Astrocyte of the hippocampus (primary cell): ENCODE results near the gene SCFD2.
"Not testable (repeated sequence)": the region's sequence is repeated elsewhere in the genome, so short reads cannot be mapped to it uniquely, and the experiment has no call there.

Experiments
- DNase-seq: peaks from one replicate; pipeline ENCODE4 v3.0.0; 2011; ENCODE audit warnings: low read depth, low spot score

Gene SCFD2

GRCh38 chr4:53050361-53050774 lies 315.5 kb downstream of the SCFD2 start:
- DNase-seq = no peak

GRCh38 chr4:53049528-53049927 lies 316.3 kb downstream of the SCFD2 start:
- DNase-seq = no peak

DNA sequence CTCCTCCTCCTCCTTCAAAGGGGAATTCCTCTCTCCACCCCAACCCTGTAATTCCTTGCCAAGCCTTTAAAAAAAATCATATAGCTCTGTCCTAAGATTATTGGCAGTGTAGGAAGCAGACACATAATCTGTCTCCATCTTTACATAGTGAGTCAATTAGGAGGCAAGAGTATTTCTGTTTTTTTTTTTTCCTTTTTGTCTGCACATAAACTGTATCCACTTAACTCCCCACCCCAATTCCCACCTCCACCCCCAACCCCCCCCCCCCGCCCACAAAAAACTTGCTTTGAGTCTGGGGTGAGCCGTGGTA lies 321.3 kb downstream of the SCFD2 start:
- no peak for DNase-seq

DNA sequence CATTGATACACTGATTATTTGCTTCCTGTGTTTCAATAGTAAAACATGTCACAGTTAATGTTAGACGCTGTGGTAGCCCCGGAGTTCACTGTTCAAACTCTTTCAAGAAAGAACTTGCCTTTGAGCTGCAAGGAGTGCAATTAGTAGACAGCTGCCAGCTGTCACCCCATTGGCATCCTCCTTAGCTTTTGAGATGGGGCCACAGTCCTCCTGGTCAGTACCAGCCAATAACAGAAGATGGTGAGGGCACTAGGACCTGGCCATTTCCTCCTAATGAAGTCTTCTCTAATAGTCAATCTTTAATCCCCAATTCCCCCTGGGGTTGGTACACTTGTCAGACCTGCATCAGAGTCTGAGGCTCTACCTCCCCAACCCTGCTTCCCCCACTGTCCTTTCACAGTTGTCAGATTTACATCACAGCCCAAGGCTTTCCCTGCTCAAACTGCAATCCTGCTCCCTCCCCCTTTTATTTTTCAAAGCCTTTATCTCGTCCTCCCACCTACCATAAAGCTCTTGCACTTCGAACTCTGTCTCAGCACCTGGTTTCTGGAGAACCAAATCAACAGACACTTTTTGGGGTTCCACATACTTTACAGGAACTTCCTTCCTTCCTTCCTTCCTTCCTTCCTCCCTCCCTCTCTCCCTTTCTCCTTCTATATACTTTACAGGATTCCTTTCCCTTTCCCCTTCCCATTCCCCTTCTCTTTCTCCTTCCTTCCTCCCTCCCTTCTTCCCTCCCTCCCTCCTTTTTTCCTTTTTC lies 321.8 kb downstream of the SCFD2 start:
- DNase-seq = no peak

- no peak for DNase-seq
Measured at GRCh38 chr4:53043055-53043454, 322.8 kb downstream of the SCFD2 start.

GRCh38 chr4:53040851-53041250 lies 325.0 kb downstream of the SCFD2 start:
- no peak for DNase-seq

GRCh38 chr4:53040459-53040815 lies 325.4 kb downstream of the SCFD2 start:
- DNase-seq = no peak

DNA sequence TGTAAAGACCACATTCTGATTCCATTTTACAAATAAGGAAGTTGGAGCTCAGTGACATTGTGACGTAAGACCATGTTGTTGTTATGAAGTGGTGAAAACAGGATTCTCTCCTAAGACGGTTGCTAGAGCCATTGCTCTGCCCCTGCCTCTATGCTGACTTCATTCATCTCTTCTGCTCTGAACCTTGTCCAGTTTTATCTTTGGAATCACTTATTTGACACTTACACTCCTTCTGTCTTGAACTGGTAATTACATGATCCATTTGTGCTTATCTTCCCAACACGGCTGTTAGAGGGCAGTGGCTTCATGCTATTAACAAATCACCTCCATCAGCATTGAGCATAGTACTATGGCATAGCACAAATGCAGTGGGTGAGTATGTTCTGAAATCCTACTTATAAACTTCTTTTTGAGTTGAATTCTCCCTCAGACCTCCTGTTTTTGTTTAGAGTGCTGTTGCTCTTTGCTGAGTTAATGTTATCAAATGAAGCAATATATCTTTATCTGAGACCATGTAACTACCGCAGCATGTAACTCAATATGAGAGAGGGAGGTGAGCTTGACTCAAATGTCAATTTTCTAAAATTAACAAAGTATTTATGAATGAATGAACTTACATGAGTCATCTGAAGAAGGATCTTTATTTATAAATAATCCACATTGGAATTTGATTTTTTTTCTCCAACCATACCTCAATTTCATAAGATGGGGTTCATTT lies 326.0 kb downstream of the SCFD2 start:
- DNase-seq = no peak

DNA sequence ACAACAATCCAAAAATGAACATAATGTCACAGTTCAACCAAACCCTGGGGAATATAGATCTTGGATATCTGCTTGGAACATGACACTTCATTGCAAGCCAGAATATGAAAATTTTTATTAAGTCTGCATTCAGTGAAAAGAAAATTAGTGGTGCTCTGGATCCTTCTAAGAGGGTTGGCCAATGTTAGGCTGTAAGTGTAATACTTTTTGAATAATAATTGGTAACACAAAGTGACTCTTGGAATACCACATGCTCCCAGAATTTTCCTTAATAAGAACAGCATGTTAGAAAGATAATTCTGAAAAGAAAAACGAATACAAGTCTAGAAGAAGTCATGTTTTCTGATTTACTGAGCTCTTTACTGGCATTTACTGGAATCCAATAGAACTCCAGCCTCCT lies 328.0 kb downstream of the SCFD2 start:
- no peak for DNase-seq

DNA sequence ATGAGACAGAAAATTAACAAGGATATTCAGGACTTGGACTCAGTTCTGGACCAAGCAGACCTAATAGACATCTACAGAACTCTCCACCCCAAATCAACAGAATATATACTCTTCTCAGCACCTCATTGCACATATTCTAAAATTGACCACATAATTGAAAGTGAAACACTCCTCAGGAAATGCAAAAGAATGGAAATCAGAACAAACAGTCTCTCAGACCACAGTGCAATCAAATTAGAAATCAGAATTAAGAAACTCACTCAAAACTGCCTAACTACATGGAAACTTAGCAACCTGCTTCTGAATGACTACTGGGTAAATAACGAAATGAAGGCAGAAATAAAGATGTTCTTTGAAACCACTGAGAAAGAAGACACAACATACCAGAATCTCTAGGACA lies 333.0 kb downstream of the SCFD2 start:
- not testable (repeated sequence) for DNase-seq

DNA sequence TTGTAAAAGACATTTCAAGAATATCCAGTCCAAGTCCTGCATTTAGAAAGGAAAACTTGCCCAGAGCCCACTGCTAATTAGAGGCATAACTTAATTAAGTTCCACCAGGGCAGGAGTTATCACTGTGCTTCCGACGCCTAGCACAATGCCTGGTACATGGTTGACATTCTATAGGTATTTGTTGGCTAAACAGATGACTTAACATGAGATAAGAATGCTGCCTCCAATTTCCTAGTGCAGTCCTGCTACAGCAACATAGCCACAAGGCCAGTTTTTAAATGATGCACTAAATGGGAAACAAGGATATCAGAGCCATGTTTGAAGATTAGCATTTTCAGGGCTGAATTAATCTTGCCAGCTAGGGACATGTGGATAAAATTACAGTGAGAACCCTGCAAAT lies 339.6 kb downstream of the SCFD2 start:
- DNase-seq = no peak

- DNase-seq = no peak
Measured at GRCh38 chr4:53023677-53024299, 342.1 kb downstream of the SCFD2 start.

GRCh38 chr4:53022513-53023100 lies 343.3 kb downstream of the SCFD2 start:
- DNase-seq = peak; percentile 18

DNA sequence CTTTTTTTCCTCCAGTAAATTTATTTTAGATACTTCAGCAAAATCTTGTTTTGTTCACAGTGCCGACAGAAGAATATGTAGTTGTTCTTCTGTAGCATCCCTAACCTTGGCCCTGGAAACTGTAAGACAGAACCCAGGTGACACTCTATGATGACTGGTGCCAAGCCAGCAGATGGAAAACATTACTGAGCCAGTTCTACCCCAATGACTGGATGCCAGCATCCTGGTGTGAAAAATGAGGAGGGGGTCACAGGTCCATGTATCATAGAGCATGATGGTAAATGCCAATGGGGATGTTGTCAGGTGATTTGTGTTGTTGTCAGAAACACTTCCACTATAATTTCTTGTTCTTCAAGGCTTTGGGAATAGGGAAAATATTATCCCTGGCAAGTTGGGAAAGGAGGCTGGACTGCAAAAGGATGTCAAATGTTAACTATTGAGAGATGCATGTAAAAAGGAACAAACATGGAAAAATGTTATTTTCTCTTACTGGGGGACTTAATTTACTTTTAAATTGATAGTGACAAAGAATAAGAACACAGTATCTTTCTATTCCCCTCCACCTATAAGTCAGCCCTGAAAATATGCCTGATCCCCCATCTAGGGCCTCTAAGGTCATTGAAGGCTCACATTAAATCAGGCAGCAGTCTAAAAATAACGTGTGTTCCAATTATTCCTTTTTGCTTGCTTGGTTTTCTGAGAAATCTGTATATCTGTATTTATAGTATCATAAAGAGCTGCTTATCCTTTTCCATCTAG lies 343.9 kb downstream of the SCFD2 start:
- DNase-seq = no peak

GRCh38 chr4:53019485-53020382 lies 346.1 kb downstream of the SCFD2 start:
- peak; percentile 44 for DNase-seq

GRCh38 chr4:53018471-53018870 lies 347.4 kb downstream of the SCFD2 start:
- DNase-seq = no peak

GRCh38 chr4:53016099-53016820 lies 349.6 kb downstream of the SCFD2 start:
- no peak for DNase-seq

DNA sequence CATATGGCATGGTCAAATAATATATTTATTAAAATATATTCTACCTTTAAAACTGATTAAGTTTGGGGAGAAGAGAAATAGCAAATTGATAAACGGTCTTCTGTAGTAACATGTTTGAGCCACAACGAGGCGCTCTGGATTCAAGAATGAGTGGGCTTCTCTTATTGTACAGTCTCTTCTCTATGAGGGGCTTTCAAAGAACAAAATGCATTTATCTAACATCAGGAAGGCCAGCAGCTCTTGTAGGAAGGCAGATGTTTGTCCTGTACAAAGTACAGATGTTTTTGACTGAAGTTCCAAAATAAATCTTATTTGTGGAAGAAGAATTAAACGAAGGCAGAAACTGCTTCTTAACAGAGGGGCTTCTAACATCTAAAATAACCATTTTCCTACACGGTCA lies 350.2 kb downstream of the SCFD2 start:
- DNase-seq = peak; percentile 79

GRCh38 chr4:53014881-53015280 lies 351.0 kb downstream of the SCFD2 start:
- DNase-seq = no peak
